GM12872 (cell line): ENCODE results near the gene SKAP1.

Experiments
- CTCF ChIP-seq: IDR thresholded peaks from 3 replicates; pipeline ENCODE4 v1.5.1; 2011; ENCODE audit warnings: low read depth, mild to moderate bottlenecking, low read length, moderate library complexity; ENCODE audit not compliant: insufficient read depth

The SKAP1 gene

DNA sequence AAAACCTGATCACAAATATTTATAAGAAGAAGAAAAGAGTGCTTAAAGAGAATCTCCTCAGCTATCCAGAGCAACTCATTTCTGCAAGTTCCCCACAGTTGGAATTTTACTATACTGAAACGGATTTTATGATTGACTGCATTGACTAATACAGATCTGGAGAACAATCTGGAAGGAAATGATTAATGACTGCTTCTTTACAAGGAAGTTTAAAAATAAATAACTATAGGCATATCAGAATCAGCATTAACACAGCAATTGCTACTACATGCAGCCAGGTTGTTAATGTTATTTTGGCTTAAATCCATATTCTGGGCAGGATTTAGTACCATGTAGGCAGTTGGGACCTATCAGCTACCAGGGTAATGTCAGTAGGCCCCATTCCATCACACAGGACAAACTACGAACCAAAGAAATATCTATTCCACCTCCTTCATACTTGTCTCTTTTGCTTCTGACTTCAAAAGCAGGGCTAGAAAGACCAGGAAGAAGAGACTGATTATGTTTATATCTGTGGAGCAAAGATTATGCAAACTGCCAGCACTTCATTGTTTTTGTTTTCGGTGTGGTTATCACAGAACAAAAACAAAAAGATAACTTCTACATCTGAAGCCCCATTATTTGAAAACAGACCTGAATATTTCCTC is 3.9 kb downstream of the SKAP1 start:
- TF ChIP-seq CTCF: no peak

DNA sequence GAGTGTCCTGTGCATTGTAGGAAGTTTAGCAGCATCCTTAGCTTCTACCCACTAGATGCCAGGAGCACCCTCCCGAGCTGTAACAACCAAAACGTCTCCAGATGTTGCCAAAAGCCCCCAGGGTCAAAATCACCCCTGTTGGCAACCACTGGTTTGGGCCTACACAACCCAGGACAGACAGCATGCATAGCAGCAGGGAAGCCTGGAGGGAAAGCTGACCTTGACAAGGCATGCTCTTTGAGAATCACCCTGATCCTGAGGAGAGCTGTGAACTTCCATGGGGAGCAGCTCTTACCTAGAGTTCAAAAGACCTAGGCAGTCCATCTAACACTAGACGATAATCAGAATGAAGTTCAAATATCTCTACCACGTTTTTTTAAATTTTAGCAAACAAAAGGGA is 9.2 kb downstream of the SKAP1 start:
- TF ChIP-seq CTCF: no peak

DNA sequence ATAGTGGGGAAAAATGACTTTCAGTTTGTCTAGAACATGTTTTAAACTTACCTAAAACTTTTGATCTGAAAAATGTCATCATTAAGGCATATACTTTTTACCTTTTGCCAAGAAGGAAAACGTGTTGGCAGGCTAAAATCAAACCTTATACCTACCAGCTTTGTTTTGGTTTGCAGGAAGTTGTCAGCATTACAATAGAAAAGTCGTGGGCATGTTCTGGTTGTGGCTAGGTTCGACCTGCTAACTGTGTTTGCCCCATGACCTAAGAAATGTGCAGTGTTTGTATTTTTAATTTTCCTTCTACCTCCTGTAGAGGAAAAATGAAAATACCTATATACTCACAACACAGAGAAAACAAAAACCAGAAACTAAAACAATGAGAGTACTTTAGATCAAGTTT is 13.0 kb downstream of the SKAP1 start:
- no peak for TF ChIP-seq CTCF

- TF ChIP-seq CTCF: no peak
These were observed 16.2 kb downstream of the SKAP1 start for GRCh38 chr17:48413613-48414405.

GRCh38 chr17:48412841-48413240 is 17.2 kb downstream of the SKAP1 start:
- TF ChIP-seq CTCF: no peak

GRCh38 chr17:48409607-48410006 is 20.4 kb downstream of the SKAP1 start:
- no peak for TF ChIP-seq CTCF

DNA sequence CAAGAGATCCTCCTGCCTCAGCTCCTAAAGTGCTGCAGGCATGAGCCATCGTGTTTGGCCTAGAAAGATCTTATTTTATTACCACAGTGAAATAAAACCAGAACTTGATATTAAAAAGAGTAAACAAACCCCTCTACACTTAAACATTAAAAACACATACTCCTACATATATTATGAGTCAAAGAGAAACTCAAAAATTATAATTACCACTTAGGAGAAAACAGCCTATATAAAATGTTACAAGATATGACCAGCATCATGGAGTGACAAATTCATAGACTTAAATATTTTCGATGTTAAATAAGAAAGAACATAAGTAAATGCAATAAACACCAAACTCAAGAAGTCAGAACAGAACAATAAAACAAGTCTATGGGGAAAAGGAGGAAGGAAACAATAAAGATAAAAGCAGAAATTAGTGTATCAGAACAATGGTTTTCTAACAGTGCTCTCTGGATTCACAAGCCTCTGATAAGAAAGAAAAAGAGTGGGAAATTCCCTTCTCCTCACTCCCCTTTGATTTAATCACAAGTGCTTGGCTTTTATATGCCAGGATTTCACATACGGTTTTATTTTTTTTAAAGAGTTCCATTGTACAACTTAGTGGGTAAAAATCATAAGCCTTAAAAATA is 23.0 kb downstream of the SKAP1 start:
- no peak for TF ChIP-seq CTCF
